ENCODE results near the gene SLC39A13. TPM values are rescaled to one million over a fixed set of nuclear protein-coding genes. Genes with fewer than 3 reads are reported as not detected.

The SLC39A13 gene
- total RNA-seq, 1 donor, result 73.0 TPM

GRCh38 chr11:47375546-47376085, 32.8 kb upstream of the SLC39A13 start:
- H3K4me3 ChIP-seq (ENCODE audit: low read depth, low read length), result no peak overlapping the region
- DNase-seq (ENCODE audit: low read depth), result no peak
- no peak for TF ChIP-seq CTCF (IDR thresholded peaks at IDR 0.05; ENCODE audit: insufficient read depth, low read depth, low read length)

DNA sequence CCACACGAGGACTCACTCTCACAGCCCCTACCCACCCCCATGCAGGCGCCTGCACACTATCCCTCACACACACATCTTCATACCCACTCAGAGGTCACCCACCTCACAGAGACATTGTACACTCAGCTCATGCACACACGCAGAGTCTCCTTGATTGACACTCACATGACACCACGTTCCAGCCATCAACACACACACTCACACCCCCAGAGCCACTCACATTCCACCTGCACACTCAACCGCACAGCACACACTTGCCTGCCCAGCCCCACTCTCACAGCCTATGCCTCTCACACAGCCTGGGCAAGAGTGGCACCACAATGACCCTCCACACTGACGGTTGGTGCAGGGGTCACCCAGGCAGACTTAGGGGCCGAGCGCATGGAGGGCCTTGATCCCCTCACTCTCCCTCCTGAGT, 32.3 kb upstream of the SLC39A13 start:
- no peak overlapping the region for H3K4me3 ChIP-seq (ENCODE audit: low read depth, low read length)
- no peak for DNase-seq (ENCODE audit: low read depth)
- no peak for TF ChIP-seq CTCF (IDR thresholded peaks at IDR 0.05; ENCODE audit: insufficient read depth, low read depth, low read length)

- no peak for DNase-seq (ENCODE audit: low read depth)
- TF ChIP-seq CTCF (IDR thresholded peaks at IDR 0.05; ENCODE audit: insufficient read depth, low read depth, low read length), result no peak
These were observed 31.6 kb upstream of the SLC39A13 start for GRCh38 chr11:47376525-47377371.

GRCh38 chr11:47377571-47378009, 30.8 kb upstream of the SLC39A13 start:
- TF ChIP-seq CTCF (IDR thresholded peaks at IDR 0.05; ENCODE audit: insufficient read depth, low read depth, low read length), result no peak
- no peak overlapping the region for H3K4me3 ChIP-seq (ENCODE audit: low read depth, low read length)
- DNase-seq (ENCODE audit: low read depth), result no peak

More at GRCh38 chr11:47376525-47377371, 31.6 kb upstream of the SLC39A13 start:
- H3K4me3 ChIP-seq (ENCODE audit: low read depth, low read length), result no peak overlapping the region

DNA sequence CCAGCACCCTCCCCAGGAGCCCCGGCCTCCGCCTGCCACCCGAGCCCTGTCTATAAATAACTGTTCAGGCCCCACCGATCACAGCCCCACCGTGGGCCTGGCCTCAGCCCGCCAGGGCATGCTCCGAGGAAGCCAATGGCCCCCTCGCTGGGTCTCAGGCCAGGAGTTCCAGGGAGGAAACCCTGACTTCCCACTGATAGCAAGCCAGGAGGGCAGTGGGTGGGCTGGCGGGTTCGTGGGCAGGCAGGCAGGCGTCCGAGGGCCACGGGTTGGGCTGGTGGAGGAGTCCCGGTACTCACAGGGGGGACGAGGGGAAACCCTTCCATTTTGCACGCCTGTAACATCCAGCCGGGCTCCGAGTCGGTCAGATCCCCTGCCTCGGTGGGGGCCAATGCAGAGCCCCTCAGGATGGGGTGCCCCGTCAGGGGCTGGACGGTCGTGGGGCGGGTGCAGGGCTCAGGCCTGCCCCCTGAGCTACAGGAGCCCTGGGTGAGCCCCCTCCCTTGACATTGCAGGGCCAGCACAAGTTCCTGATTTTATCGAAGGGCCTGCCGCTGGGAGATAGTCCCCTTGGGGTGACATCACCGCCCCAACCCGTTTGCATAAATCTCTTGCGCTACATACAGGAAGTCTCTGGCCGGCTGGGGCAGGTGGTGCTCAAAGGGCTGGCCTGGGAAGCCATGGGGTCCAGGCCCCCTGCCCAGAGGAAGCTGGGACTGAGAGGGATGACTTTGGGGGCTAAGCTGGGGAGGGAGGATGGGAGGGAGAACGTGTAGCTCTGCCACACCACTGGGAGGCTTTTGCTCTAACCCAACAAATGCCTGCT, 30.2 kb upstream of the SLC39A13 start, which contains the start of gene SPI1:
Gene SPI1 (minus strand): TSS at position 538 of the 826 bp plus-strand sequence. CDS start 194 bp downstream, at position 344.
- TF ChIP-seq CTCF (IDR thresholded peaks at IDR 0.05; ENCODE audit: insufficient read depth, low read depth, low read length), result no peak

GRCh38 chr11:47378836-47379170, 29.6 kb upstream of the SLC39A13 start:
- no peak overlapping the region for H3K4me3 ChIP-seq (ENCODE audit: low read depth, low read length)
- TF ChIP-seq CTCF (IDR thresholded peaks at IDR 0.05; ENCODE audit: insufficient read depth, low read depth, low read length), result no peak
- DNase-seq (ENCODE audit: low read depth), result no peak

More for the DNA sequence above, 30.2 kb upstream of the SLC39A13 start, which contains the start of gene SPI1:
- no peak for DNase-seq (ENCODE audit: low read depth)
- no peak within 1 kb of the TSS for H3K4me3 ChIP-seq (ENCODE audit: low read depth, low read length)
